Naive B cell (primary cell): ENCODE data around the gene VEPH1. TPM values are rescaled to one million over a fixed set of nuclear protein-coding genes. Genes with fewer than 3 reads are reported as not detected.
A peak's percentile ranks its signal among the peaks of the same experiment; 100 is the strongest.

Experiments used
- ATAC-seq, 2 donors: fragments of 150-1000 bp; cut with Tn5 transposase; 2 replicates each; pipeline ENCODE4 v1.10.0; 2021; ENCODE audit warnings: low read depth in 2 of 2, mild to moderate bottlenecking in 2 of 2, moderate library complexity in 2 of 2
- DNase-seq: peaks from one replicate; pipeline ENCODE4 v3.0.0; 2022
- H3K27ac Mint-ChIP-seq, 6 donors: one replicate each; pipeline ENCODE4 v1.8.0; 2020 to 2022; ENCODE audit warnings: mild to moderate bottlenecking in 6 of 6, mixed read lengths in 6 of 6, moderate library complexity in 5 of 6, inconsistent platforms in 2 of 6
- H3K27me3 Mint-ChIP-seq, 3 donors: one replicate each; pipeline ENCODE4 v1.8.0; 2021 to 2022; ENCODE audit warnings: mixed read lengths in 3 of 3, mild to moderate bottlenecking in 1 of 3
- H3K36me3 Mint-ChIP-seq, 2 donors: one replicate each; pipeline ENCODE4 v1.8.0; 2020 to 2022; ENCODE audit warnings: mixed read lengths in 2 of 2, inconsistent platforms in 1 of 2, mild to moderate bottlenecking in 1 of 2
- H3K4me1 Mint-ChIP-seq, 3 donors: one replicate each; pipeline ENCODE4 v1.8.0; 2020 to 2022; ENCODE audit warnings: mixed read lengths in 3 of 3, inconsistent platforms in 1 of 3, mild to moderate bottlenecking in 1 of 3, moderate library complexity in 1 of 3
- H3K4me3 Mint-ChIP-seq, 8 donors: one replicate each; pipeline ENCODE4 v1.8.0; 2020 to 2022; ENCODE audit warnings: mild to moderate bottlenecking in 8 of 8, mixed read lengths in 8 of 8, moderate library complexity in 8 of 8, inconsistent platforms in 2 of 8
- H3K9me3 Mint-ChIP-seq, 7 donors: one replicate each; pipeline ENCODE4 v1.8.0; 2020 to 2022; ENCODE audit warnings: mixed read lengths in 7 of 7, mild to moderate bottlenecking in 5 of 7, inconsistent platforms in 2 of 7, moderate library complexity in 1 of 7
- polyA plus RNA-seq, 6 donors: library from polyadenylated mRNA; unstranded; fragments of 300-500 nt; fragmentation: Illumina TruSeq; gene quantifications; one replicate each; pipeline ENCODE4 v1.2.3, GENCODE V29; 2021; ENCODE audit warnings: low read depth in 6 of 6

Gene VEPH1
- polyA plus RNA-seq, 6 donors from 2014 or later = 0.20 to 1.6 TPM; not detected in 4

GRCh38 chr3:157488144-157488543 lies 15.1 kb downstream of the VEPH1 start:
- no peak overlapping the region for H3K4me3 Mint-ChIP-seq
- ATAC-seq = no peak
- H3K36me3 Mint-ChIP-seq = no peaks in the 10 kb centered on the region
- H3K9me3 Mint-ChIP-seq = peaks cover 0 to 8% (median 0%) of the 10 kb centered on the region in 7 donors
- H3K27me3 Mint-ChIP-seq = peaks cover 0 to 18% (median 6%) of the 10 kb centered on the region in 3 donors
- no peak for DNase-seq
- no peaks in the 10 kb centered on the region for H3K4me1 Mint-ChIP-seq
- peak overlapping the region in 1 of 6 donors; percentile 47 for H3K27ac Mint-ChIP-seq

- H3K4me3 Mint-ChIP-seq = no peak overlapping the region
Measured at GRCh38 chr3:157487339-157487738, 15.9 kb downstream of the VEPH1 start.

GRCh38 chr3:157479464-157480243 lies 23.6 kb downstream of the VEPH1 start:
- DNase-seq (no peak), ATAC-seq (no peak)
- H3K4me1 Mint-ChIP-seq = no peaks in the 10 kb centered on the region
- H3K4me3 Mint-ChIP-seq = no peak overlapping the region
- H3K27me3 Mint-ChIP-seq = peaks cover 4 to 14% (median 9%) of the 10 kb centered on the region in 3 donors
- H3K27ac Mint-ChIP-seq = no peak overlapping the region
- peaks cover 0 to 17% (median 6%) of the 10 kb centered on the region in 7 donors for H3K9me3 Mint-ChIP-seq
- H3K36me3 Mint-ChIP-seq = no peaks in the 10 kb centered on the region

More at GRCh38 chr3:157487339-157487738, 15.9 kb downstream of the VEPH1 start:
- DNase-seq (no peak), ATAC-seq (no peak)
- H3K27me3 Mint-ChIP-seq = peaks cover 0 to 18% (median 10%) of the 10 kb centered on the region in 3 donors
- H3K27ac Mint-ChIP-seq = no peak overlapping the region
- peaks cover 0 to 16% (median 2%) of the 10 kb centered on the region in 7 donors for H3K9me3 Mint-ChIP-seq
- H3K4me1 Mint-ChIP-seq = no peaks in the 10 kb centered on the region
- no peaks in the 10 kb centered on the region for H3K36me3 Mint-ChIP-seq

GRCh38 chr3:157477441-157477840 lies 25.8 kb downstream of the VEPH1 start:
- H3K4me1 Mint-ChIP-seq = no peaks in the 10 kb centered on the region
- H3K27me3 Mint-ChIP-seq = peaks cover 0 to 10% (median 4%) of the 10 kb centered on the region in 3 donors
- ATAC-seq = no peak
- no peak for DNase-seq
- peaks cover 0 to 8% (median 2%) of the 10 kb centered on the region in 7 donors for H3K9me3 Mint-ChIP-seq
- H3K36me3 Mint-ChIP-seq = no peaks in the 10 kb centered on the region
- no peak overlapping the region for H3K4me3 Mint-ChIP-seq
- H3K27ac Mint-ChIP-seq = no peak overlapping the region

- ATAC-seq (no peak), DNase-seq (no peak)
- no peak overlapping the region for H3K4me3 Mint-ChIP-seq
- no peaks in the 10 kb centered on the region for H3K36me3 Mint-ChIP-seq
- H3K9me3 Mint-ChIP-seq = peaks cover 0 to 6% (median under 1%) of the 10 kb centered on the region in 7 donors
- H3K27ac Mint-ChIP-seq = no peak overlapping the region
- no peaks in the 10 kb centered on the region for H3K4me1 Mint-ChIP-seq
- H3K27me3 Mint-ChIP-seq = peaks cover 0 to 4% (median 0%) of the 10 kb centered on the region in 3 donors
Measured at GRCh38 chr3:157475921-157476414, 27.2 kb downstream of the VEPH1 start.

GRCh38 chr3:157472648-157473047 lies 30.6 kb downstream of the VEPH1 start:
- DNase-seq = no peak
- Mint-ChIP-seq H3K4me1 (no peaks in the 10 kb centered on the region), H3K27ac (no peak overlapping the region), H3K4me3 (no peak overlapping the region), H3K27me3 (peaks cover 0 to 4% (median 0%) of the 10 kb centered on the region in 3 donors), H3K36me3 (no peaks in the 10 kb centered on the region), H3K9me3 (peaks cover 0 to 6% (median 0%) of the 10 kb centered on the region in 7 donors)
- ATAC-seq = no peak

GRCh38 chr3:157471064-157471463 lies 32.2 kb downstream of the VEPH1 start:
- Mint-ChIP-seq H3K9me3 (peaks cover 0 to 2% (median 0%) of the 10 kb centered on the region in 7 donors), H3K27ac (no peak overlapping the region), H3K4me3 (no peak overlapping the region), H3K27me3 (no peaks in the 10 kb centered on the region), H3K4me1 (no peaks in the 10 kb centered on the region), H3K36me3 (no peaks in the 10 kb centered on the region)
- no peak for ATAC-seq
- no peak for DNase-seq

- no peak overlapping the region for H3K27ac Mint-ChIP-seq
- no peak for ATAC-seq
- no peaks in the 10 kb centered on the region for H3K4me1 Mint-ChIP-seq
Measured at GRCh38 chr3:157469561-157470294, 33.5 kb downstream of the VEPH1 start.

GRCh38 chr3:157467200-157467599 lies 36.0 kb downstream of the VEPH1 start:
- no peak for ATAC-seq
- Mint-ChIP-seq H3K27ac (no peak overlapping the region), H3K36me3 (no peaks in the 10 kb centered on the region), H3K4me1 (no peaks in the 10 kb centered on the region), H3K9me3 (no peaks in the 10 kb centered on the region), H3K27me3 (peaks cover 0 to 9% (median 0%) of the 10 kb centered on the region in 3 donors), H3K4me3 (no peak overlapping the region)
- no peak for DNase-seq

More at GRCh38 chr3:157469561-157470294, 33.5 kb downstream of the VEPH1 start:
- no peak overlapping the region for H3K4me3 Mint-ChIP-seq
- H3K9me3 Mint-ChIP-seq = peaks cover 0 to 2% (median 0%) of the 10 kb centered on the region in 7 donors
- H3K27me3 Mint-ChIP-seq = no peaks in the 10 kb centered on the region
- no peak for DNase-seq
- H3K36me3 Mint-ChIP-seq = no peaks in the 10 kb centered on the region

GRCh38 chr3:157465741-157466140 lies 37.5 kb downstream of the VEPH1 start:
- Mint-ChIP-seq H3K27ac (no peak overlapping the region), H3K36me3 (no peaks in the 10 kb centered on the region), H3K9me3 (no peaks in the 10 kb centered on the region), H3K27me3 (peaks cover 1 to 15% (median 8%) of the 10 kb centered on the region in 3 donors), H3K4me1 (no peaks in the 10 kb centered on the region), H3K4me3 (no peak overlapping the region)
- ATAC-seq = no peak
- no peak for DNase-seq

GRCh38 chr3:157464321-157464720 lies 38.9 kb downstream of the VEPH1 start:
- no peak for ATAC-seq
- Mint-ChIP-seq H3K36me3 (no peaks in the 10 kb centered on the region), H3K27ac (no peak overlapping the region), H3K9me3 (peaks cover 0 to 4% (median 0%) of the 10 kb centered on the region in 7 donors), H3K4me1 (no peaks in the 10 kb centered on the region), H3K4me3 (no peak overlapping the region), H3K27me3 (peaks cover 9 to 21% (median 20%) of the 10 kb centered on the region in 3 donors)
- DNase-seq = no peak

GRCh38 chr3:157463816-157464215 lies 39.4 kb downstream of the VEPH1 start:
- H3K4me3 Mint-ChIP-seq = no peak overlapping the region
- peaks cover 9 to 21% (median 20%) of the 10 kb centered on the region in 3 donors for H3K27me3 Mint-ChIP-seq
- peaks cover 0 to 4% (median 0%) of the 10 kb centered on the region in 7 donors for H3K9me3 Mint-ChIP-seq
- no peak overlapping the region for H3K27ac Mint-ChIP-seq
- DNase-seq (no peak), ATAC-seq (no peak)
- no peaks in the 10 kb centered on the region for H3K4me1 Mint-ChIP-seq
- no peaks in the 10 kb centered on the region for H3K36me3 Mint-ChIP-seq

GRCh38 chr3:157460253-157460652 lies 43.0 kb downstream of the VEPH1 start:
- Mint-ChIP-seq H3K4me3 (peak overlapping the region in 1 of 8 donors; percentile 5), H3K36me3 (no peaks in the 10 kb centered on the region)

More at GRCh38 chr3:157460253-157460652, 43.0 kb downstream of the VEPH1 start:
- DNase-seq (no peak), ATAC-seq (no peak)
- H3K4me1 Mint-ChIP-seq = no peaks in the 10 kb centered on the region
- peaks cover 0 to 5% (median 0%) of the 10 kb centered on the region in 7 donors for H3K9me3 Mint-ChIP-seq
- peaks cover 9 to 28% (median 20%) of the 10 kb centered on the region in 3 donors for H3K27me3 Mint-ChIP-seq
- H3K27ac Mint-ChIP-seq = no peak overlapping the region
